HG02981 (cell line): ENCODE data around the gene GPR183.
A peak's percentile ranks its signal among the peaks of the same experiment; 100 is the strongest.

ENCODE experiments used
- ATAC-seq: cut with Tn5 transposase; IDR thresholded peaks from one replicate; pipeline ENCODE4 v1.9.1; 2021; ENCODE audit warnings: mild to moderate bottlenecking, moderate library complexity; ENCODE audit not compliant: unreplicated experiment

The GPR183 gene

DNA sequence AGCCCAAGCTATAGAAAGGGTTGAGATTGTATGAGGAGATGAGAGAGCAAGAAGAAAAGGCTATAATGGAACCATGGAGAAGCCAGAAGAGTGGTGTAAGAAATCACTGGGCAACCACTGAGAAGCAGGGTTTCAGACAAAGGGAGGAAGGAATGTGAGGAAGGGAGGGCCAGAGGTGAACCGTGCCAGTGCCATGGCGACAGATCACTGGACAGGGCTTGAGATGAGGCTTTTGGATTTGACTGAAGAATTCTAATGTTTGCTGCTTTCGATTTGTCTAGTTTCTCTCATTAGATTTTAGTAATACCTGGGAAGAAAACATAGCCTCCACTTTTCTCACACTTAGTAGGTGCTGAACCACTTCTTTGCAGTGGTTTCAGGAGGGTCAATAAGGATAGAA lies 6.3 kb upstream of the GPR183 start:
- no peak for ATAC-seq

DNA sequence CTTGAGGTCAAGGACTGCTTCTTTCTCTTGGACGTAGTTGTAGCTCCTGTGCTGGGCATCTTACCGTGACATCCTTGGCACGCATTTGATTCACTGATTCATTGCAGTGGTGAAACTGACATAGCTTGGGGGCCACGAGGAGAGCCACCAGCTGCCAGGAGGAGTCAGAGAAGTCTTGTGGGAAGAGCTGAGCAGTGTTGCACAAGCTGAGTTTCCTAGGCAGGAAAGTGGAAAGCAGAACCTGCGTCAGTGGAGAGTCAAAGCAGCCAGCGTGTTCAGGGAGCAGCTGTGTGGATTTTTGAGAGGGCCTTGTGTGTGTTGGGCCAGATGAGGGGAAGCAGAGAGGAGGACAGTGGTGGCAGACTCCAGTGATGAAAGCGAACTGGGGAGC lies 5.3 kb upstream of the GPR183 start:
- ATAC-seq: peak; percentile 53

DNA sequence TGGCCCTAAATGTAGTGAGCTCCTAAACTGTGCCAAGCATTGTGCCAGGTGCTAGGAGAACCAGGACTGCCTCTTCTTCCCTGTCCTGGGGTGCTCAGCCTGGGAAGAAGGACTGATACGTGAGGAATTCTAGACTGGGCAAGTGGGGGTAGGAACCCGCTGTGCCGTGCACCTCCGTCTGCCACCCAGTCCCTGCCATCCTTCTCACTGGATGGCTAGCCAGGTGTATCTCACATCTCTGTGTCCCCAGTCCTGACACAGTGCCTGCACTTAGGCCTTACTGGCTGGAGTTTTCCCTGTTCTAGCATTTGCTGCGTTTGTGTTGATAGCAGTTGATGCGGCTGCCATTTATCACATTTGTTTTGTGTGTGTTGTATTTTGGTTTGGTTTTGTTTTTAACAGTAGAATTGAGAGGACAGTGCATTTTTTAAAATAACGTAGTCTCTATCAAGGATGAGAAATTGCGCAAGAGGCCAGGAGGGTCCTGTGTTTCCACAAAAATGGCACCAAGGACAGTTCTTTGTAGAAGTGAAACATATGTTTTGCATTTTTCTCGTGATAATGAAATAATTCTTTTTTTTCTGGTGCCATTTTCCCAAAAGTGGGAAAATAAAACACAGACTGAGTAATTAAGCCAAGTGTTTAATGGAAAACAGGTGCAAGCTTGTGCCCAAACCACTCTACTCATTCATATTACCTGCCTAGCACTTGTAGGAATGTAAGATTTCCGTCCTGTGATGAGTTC lies 4.7 kb upstream of the GPR183 start:
- no peak for ATAC-seq

DNA sequence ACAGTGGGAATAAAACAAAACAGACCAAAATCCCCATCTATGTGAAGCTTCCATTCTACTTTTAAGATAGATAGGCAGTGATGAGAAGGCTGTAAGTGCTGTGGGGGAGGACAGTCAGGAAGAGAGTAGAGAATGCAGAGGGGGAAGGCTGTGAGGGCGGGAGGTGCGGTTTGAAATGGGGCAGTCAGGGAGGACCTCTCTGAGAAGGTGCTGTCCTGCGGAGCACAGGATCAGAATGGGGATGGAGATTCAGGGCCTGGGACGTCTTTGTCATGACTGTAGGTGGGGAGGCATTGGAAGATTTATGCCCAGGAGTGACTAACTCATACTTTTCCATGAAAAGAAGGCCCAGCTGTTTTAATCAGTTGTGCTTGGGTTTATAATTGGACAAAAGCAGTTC lies 3.9 kb upstream of the GPR183 start:
- ATAC-seq: no peak

DNA sequence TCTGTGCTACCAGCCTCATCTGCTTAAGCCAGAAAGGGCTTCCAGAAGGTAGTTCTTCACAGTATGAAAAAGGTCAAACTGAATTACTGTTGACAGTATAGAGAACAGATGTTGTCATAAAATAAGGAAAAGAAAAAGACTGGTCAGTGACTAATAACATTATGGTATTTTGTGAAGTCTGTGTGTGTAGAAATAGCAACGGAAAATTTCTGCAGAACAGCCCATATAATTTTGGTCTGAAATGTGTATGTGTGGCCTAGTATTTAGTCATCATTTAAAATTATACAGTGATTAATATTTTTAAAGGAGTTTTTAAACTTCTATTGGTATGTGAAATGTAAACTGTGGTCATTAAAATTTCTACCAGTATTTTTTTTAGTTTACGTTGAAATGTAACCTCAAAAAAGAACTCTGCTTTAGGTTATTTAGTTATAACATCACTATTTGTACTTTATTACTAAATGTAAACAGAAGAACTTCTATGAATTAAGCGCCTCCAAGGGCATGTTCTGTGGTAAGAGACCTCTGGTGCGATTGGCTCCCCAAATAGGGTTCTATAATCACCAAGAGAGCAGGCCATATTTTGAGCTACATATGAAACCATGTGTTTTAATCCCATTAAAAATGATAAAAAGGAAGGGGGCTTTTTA lies 3.3 kb upstream of the GPR183 start:
- no peak for ATAC-seq

DNA sequence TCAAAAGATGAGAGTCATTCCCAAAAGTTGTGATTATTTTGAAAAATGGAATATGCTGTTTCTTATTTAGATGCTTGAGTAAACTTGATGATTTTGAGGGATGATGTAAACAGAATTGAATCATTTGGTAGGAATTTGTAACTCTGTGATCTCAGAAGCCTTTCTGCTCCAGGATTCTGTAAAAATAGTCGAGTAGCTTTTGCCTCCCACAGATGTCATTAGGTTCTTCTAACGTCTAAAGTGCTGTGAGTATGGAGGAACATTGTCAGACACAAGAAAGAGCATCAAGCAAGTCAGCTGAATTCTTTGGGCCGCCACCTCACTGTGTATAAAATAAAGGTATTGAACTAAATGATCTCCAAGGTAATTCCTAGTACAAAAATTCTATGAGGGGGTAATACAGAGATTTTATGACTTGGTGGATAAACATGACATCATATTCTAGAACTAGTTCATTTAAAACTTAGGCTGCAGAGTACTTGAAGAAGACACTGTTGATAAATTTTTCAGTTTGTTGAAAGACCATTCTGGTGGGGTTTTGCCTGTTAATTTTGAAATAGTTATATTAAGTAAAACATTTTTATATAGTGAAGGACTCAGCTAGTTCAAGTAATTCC lies 1.4 kb upstream of the GPR183 start:
- ATAC-seq: no peak

DNA sequence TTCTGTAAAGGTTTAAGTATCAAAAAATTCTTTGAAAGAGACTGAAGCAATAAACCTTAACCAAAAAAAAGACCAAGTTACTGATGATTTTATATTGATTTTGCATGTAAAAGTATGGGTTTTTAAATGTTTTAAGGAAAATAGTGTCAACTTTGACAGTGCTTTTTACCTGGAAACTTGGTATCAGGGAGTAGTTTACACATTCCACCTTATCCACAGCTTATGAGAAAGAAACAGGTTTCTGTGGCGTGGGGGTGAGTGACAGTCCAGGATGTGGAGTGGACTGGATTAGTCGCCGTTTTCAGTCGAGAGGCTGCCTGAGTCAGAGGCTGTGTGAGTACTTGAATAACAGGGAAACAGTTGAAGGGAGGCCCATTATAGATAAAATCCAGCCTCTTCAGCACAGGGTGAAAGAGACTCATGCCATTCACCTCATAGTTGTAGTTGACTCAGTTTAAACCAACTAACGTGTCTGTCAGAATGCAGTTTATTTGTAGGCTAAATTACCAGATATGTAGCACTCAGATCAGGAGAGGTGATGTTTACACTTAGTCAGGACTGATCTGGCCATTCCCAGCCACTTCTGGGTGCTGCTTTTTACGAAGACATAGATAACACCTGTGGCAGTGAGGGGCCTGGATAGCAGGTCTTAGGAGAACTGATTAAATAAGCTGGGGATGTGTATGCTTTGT lies 595 bp upstream of the GPR183 start:
- peak; percentile 32 for ATAC-seq

DNA sequence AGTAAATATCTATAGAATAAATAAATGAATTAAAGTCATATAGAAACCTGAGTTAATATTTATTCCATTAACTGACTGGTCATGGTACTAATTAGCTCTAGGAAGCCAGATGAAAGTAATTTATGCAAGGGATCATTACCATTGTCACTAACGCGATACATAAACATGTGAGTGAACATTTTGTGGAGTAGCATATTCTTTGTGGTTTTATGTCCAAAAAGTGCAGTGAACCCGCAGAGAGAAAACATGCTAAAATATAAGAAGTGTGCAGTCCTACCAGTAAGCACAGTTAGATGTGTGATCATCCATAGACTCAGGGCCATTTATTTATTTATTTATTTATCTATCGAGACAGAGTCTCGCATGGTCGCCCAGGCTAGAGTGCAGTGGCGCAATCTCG lies 1.6 kb downstream of the GPR183 start:
- no peak for ATAC-seq

DNA sequence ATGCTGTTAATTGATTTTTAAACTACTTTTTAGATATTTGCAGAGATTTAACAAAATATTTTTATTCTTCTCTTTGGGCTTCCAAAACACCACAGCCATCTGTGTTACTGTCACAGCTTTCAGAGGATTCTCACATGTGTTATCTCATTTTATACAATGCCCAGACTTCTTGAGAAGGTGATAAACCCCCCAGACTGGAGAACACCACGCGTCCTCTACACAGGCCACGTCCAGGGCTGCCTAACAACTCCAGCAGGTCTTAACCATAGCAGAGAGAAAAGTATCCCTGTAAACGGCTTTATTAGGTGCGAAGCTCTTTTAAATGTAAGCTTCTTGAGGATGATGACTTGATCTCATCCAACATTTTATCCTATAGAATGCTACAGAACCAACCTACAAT lies 2.0 kb downstream of the GPR183 start:
- no peak for ATAC-seq

DNA sequence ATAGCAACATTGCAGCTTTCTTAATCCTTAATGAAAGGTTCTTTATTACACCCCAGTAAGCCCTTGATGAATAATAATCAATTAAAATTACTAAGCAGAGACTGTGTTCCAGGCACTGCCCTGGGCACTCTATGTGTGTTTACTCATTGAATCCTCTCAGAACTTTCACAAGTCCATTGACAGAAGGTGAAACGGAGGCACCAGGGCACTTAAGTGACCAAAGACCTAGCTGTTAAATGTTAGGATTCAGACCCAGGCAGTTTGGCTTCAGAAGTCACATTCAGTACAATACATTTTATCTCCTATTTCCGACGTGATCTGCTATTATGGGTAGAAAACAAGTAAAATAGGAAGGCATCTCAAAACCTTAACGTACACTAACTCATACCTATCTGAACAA lies 2.7 kb downstream of the GPR183 start:
- ATAC-seq: no peak

DNA sequence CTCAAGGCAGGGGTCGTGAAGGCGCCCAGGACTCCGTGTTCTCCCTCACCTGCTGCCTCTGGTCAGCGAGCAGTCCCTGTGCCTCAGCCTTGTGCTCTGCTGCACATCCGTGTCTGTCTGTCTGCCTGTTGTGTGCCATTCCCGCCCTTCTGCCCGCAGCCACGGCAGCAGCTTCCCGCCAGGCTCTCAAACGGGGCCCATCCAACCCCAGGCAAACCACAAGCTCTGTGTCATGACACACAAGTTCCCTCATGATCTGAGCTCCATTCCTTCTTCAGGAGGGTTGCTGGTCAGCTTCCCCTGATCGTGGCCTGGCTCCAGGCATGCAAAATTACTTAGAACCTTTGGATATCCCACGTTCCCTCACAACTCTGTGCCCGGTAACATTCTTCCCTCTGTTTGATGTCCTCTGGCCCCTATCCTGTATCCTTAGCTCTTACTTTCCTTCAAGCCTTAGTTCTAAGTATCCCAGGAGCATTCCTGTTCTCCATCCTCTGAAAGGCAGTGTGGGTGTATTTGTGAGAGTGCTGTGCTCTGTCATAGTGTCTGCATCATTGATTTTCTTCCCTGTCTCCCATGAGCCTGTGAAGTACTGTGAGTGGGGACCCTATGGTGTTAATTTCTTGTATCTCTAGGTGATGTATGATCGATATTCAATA lies 3.2 kb downstream of the GPR183 start:
- ATAC-seq: no peak

DNA sequence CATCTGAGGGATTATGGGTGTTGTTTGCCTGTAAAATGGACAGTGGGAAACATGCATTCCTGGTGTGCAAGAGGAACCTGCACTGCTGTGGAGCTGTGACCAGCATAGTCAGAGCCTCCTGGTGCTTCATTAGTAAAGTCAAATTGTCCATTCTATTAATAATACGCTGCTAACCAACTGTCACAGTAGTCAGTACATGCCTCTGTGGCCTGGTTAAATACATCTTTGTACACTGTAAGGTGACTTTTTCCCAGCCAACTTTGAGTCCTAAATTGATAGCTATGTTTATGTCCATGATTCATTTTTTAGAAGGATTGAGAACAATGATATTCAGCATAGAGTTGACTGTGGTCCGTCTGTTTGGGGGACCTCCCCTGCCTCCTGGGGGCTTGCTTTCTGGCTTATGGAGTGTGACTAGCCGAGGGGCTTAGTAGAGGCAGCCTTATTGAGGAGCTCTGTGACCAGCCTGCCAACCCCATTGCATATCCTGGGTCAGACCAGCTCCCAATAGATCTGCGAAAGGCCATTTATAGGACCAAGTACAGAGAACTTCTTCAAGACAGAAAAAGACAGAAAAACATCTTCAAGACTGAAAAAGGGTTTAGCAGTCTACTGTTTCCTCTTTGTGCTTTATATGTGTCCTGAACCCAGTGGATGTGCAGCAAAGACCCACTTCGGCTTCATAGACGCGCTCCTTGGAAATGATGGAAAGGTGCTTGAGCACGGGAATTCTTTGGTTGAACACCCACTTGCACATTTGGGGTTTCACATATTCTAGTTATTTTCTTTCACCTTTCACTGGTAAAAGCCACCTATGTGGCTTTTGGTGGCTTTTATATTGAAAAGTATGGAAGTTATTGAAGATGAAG lies 4.3 kb downstream of the GPR183 start:
- no peak for ATAC-seq

DNA sequence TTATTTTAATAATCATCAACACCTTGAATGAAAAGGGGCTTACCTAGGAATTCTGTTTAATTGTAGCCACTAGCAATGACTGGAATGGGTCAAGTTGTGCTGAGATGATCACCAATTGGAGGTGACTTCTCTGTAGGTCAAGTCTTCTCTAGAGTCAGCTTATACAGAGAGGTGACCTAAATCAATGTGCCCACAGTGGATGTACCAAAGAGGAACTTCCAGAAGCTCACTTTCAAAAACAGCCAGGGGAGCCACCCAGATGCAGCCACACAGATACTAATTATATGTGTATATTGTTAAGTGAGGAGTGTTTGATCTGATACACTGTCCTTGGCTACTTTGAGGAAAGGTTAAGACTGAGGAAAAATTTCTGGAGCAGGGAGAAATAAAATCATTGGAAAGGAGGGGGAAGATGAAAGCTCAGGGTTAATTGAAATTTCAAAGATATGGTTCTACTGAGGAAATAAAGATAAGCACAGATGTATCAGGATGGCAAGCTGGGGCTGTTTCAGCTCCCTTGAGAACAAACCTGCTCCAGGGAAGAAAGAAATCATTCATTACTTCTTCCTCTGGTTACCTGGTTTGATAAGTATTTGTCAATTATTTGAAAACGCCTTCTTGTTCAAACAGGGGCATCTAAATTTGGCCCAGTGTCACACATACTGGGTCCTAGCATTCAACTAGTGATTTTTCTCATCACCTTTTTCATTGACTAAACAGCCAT lies 5.1 kb downstream of the GPR183 start:
- ATAC-seq: no peak

DNA sequence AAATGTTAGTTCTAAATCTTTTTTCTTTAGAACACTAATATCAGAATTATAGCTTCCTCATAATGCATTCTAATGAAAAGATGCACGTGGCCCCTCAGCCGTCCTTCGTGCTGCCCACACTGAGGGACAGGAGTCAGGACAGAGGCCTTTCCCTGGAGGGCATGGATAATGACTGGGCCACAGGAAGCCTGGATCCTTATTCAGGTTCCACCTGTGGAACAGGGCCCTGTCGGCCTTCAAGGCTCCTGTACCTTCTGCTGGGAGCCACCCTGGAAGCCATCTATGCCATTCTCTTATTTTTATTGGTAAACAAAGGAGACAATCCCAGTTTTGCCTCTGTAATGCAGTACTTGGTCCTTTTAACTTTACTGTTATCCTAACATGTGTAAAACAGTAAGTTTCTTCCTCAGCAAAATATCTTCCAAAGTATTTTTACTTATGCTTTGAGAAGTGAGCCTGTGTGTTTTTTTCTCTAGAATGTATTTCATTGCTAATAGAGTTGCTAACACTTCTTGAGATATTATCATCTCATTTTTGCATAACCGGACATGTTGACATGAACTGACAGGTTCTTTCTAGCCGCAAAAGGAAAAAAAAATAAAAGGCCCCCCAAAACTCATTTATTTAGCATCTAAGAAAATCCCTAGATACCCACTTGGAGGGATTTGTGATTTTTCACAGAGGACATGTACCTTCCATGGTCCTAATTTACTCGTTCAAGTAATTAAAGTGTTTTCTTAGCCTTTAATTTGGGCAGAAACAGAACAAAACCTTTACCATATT lies 6.0 kb downstream of the GPR183 start:
- ATAC-seq: no peak

DNA sequence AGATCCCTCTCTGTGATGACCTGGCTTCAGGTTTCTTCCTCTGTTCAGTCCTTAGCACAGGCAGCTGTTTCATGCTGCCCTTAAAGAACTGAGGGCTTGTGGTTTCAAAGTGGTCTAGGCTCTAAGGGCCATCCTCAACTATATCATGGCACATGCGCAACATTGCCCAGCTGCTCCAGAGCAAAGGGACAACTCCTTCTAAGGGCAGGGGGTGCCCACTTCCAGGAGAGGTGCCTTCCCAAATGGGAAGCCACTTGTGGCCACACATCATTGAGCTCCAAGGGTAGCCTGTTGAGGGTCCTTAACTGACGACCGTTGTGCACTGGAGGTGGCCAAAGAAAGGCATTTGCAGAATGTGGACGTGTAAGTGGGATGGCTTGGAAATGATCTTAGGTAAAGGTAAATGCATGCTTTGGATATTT lies 7.3 kb downstream of the GPR183 start:
- no peak for ATAC-seq

DNA sequence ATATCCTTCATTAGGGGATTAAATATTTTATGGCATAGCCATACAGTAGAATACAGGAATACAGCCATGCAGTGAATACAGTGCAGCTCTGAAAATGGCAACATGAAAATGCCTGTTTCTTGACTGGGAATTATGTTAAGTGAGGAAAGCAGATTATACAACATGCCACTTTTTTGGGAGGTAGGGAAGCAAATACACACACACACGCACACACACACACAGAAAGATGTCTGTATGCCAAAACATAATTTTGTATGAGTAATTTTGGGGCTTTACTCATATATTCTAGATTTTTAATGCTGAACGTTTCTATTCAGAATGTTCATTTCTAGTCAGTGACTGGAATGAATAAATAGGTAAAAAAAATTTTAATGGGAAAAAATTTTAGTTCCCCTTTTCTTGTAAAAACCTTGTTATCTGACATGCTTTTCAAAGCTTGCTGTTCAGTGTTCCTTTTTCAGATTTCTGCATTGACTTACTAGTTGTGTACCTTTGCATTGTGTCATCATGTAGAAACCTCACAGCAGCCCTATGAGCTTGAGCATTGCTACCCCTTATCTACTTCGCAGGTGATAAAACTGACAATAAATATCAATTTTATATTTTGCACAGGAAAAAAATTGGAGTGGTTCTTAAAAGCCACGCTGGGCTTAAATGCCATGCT lies 7.8 kb downstream of the GPR183 start:
- ATAC-seq: no peak

DNA sequence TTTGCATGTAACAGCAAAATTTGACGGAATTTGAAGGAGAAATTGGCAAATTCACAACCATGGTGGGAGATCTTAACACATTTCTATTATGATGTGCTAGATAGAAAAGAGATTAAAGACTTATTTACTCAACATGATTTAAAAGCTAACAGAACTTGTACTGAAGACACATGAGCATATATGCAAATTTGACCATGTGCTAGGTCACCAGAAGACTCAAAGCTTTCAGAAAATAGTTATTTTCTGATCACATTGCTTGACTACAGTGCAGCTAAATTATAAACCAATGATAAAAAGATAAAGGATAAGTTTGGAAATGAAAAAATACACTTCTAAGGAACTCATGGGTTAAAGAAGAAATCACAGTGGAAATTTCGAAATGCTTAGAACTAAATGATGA lies 9.1 kb downstream of the GPR183 start:
- no peak for ATAC-seq

DNA sequence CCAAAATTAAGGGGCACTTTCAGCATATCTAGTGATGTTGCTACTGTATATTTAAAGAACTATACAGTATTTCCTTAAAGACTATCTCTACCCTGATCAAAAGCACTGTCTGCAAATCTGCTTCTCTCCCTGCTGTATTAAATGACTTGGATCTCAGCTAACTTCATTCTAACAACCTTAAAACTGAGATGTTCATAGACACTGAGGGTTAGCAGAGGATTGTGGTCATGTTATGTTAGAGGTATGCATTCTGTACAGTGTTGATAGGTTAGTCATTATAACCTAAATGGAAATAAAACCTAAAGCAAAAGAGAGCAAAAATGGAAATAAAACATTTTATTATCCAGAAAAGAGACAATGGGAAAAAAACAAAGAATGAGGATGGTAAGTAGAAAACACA lies 9.9 kb downstream of the GPR183 start:
- no peak for ATAC-seq
